ENCODE results near the gene FHOD3.
A peak's percentile ranks its signal among the peaks of the same experiment; 100 is the strongest.

Gene FHOD3

DNA sequence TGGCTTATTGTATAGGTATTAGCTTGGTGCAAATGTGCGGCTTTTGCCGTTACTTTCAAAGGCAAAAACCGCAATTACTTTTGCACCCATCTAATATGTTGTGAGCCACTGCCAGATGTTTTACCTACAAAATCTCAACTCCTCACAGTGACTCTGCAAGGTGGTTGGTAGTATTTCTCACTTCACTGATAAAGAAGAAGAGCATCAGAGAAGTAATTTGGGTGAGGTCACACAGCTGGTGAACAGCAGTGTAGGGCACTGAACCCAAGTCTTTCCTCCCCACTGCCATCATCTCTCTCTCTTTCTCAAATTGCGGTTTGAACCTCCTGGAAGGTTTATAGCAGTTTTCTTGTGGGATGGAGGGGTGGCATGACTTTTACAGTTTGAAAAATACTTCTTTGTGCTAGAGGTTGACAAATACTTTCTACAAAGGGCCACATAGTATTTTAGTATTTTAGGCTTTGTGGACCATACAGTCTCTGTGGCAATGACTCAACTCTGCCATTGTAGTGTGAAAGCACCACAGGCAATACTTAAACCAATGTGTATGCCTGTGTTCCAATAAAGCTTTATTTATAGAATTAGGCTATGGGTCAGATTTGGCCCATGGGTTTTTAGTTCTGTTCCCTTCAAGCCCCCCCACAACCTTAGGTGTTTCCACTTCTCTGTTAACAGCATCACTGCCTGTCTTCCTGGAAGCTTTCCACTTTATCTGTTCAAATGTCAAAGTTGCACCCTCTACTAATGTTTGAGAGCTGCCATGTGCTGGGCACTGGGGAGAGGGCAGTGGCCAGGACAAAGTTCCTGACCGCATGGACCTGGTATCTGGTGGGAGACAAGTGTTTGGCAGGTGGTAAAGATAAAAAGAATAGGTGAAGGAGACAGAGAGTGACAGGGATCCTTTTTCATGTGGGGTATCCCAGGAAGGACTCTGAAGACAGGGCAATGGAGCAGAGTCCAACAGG lies 30.1 kb downstream of the FHOD3 start:
- no peak for ATAC-seq
- H3K4me1 Mint-ChIP-seq = no peaks in the 10 kb centered on the region
- no peak overlapping the region for H3K27ac Mint-ChIP-seq
- no peaks in the 10 kb centered on the region for H3K9me3 Mint-ChIP-seq
- H3K27me3 Mint-ChIP-seq = peaks cover 46% of the 10 kb centered on the region
- DNase-seq = no peak
- no peak overlapping the region for H3K4me3 Mint-ChIP-seq

DNA sequence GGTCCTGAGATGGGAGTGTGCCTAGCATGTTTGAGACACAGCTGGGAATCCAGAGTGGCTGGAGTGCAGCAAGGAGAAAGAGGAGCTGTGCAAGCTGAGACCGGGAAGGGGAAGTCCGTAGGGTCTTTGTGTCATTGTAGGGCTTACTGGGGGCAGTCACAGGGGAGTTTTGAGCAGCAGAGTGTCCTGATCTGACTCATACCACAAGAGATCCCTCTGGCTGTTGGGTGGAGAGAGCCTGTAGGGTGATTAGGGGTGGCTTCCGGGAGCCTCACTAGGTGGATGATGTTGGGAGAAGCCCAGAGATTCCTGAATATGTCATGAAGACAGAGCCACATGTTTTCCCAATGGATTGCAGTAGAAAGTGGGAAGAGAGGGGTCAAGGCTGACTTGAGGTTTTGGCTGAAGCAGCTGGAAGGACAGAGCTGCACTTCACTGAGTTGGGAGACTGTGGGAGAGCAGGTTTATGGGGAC lies 30.9 kb downstream of the FHOD3 start:
- Mint-ChIP-seq H3K4me3 (no peak overlapping the region), H3K9me3 (no peaks in the 10 kb centered on the region), H3K4me1 (no peaks in the 10 kb centered on the region), H3K27me3 (peaks cover 39% of the 10 kb centered on the region), H3K27ac (no peak overlapping the region)
- DNase-seq (no peak), ATAC-seq (no peak)

DNA sequence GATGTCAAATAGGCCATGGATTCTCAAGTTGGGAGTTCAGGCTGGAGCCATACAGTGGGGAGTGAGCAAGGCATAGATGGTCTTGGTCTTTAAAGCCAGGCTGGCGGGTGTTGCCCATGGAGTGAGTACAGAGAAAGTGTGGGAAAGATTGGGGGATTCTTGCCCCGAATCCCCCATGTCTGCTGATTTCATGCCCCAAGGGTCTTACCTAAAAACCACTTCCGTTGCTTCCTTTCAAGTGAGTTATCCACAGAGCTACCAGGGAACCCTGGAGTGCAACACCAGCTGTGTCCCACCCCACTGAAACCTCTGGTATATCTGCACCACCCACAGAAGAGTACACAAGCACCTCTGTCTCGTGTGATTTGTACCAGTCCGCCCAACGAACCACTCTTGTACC lies 31.4 kb downstream of the FHOD3 start:
- Mint-ChIP-seq H3K27me3 (peaks cover 34% of the 10 kb centered on the region), H3K9me3 (no peaks in the 10 kb centered on the region), H3K4me3 (no peak overlapping the region), H3K4me1 (no peaks in the 10 kb centered on the region), H3K27ac (no peak overlapping the region)
- ATAC-seq (no peak), DNase-seq (no peak)

DNA sequence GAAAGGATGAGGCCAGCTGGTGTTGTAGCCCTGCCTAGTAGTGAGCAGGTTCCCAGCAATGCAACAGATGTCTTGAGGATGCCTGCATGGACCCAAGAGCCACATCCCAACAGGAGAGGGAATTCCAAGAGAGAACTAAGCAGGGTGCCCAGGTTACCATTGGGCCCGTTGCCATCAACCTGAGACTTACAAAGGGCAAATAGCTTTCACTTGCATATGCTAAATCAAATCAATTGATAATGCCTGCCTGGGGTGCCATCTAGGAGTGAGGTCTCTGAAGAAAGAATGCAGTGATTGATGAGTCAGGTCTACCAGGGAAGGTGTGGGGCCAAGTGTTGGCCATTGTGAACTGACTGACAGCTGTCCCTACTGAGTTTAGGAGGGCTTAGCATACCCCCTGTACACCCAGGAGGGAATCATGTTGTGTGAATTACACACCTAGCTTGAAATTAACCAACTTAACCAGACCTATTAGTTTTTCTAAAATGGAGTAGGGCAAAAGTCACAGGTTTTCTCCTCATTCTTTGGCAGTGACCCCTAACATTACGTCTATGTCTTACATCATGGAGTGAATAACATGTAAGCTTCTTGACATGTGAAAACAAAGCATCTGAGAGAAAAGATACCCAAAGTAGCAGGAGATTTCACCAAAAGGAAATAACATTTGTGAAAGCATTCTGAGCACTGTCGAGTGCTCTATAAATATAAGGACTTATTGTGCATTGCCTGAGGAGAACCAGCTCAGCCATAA lies 32.3 kb downstream of the FHOD3 start:
- H3K9me3 Mint-ChIP-seq = no peaks in the 10 kb centered on the region
- H3K27me3 Mint-ChIP-seq = peaks cover 34% of the 10 kb centered on the region
- H3K4me3 Mint-ChIP-seq = no peak overlapping the region
- no peaks in the 10 kb centered on the region for H3K4me1 Mint-ChIP-seq
- no peak overlapping the region for H3K27ac Mint-ChIP-seq
- DNase-seq = no peak
- no peak for ATAC-seq

DNA sequence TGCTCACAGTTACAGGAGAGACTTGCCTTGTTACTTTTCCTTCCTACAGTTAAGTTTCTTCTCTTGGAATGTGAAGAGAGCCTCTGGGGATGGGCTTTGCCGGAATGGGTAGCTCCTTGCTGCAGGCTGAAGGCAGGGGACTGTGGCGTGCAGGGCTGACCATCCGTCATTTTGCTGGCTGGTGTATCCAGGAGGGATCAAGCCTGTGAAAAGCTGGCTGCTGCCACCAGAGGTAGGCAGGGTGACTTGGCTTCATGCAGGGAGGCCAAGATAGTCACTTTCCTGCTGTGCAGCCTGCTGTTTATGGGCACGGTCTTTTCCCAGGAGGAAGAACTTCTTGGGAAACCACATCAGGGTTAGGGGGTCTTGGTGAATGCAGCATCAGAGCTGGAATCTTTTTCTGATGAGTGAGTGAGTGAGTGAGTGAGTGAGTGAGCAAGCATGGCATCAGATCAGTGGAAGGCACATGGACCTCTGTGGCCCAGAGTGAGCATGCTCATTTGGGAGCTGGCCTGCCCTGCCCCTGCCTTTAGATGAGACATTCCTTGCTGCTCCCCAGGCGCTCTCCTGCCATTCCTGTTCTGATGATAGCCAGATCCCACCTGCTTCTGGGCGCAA lies 33.0 kb downstream of the FHOD3 start:
- Mint-ChIP-seq H3K9me3 (no peaks in the 10 kb centered on the region), H3K27ac (no peak overlapping the region), H3K4me1 (no peaks in the 10 kb centered on the region), H3K27me3 (peaks cover 34% of the 10 kb centered on the region), H3K4me3 (no peak overlapping the region)
- ATAC-seq (no peak), DNase-seq (no peak)

DNA sequence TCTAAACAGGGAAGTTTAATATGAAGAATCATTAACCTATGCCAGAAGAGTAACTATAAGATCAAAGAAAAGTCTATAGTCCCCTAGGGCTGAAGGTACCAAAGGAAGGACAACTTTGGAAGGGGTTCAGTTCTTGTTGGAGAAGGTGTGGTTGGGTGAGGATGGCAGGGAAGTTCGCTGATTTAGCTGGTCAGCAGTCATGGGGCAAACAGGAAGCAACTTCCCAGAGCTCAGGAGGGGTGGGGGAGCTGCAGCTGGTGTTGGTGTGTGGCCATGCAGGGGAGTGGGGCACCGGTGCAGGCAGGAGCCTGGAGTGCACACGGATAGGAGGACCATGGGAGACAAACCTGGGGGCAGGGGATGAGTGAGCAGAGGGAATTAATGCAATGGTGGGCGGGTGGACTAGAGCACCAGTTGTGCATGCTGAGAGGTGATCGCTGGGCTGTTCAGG lies 34.0 kb downstream of the FHOD3 start:
- H3K27me3 Mint-ChIP-seq = peaks cover 34% of the 10 kb centered on the region
- no peak for ATAC-seq
- no peak overlapping the region for H3K4me3 Mint-ChIP-seq
- no peaks in the 10 kb centered on the region for H3K9me3 Mint-ChIP-seq
- no peak for DNase-seq
- H3K4me1 Mint-ChIP-seq = no peaks in the 10 kb centered on the region
- H3K27ac Mint-ChIP-seq = no peak overlapping the region

DNA sequence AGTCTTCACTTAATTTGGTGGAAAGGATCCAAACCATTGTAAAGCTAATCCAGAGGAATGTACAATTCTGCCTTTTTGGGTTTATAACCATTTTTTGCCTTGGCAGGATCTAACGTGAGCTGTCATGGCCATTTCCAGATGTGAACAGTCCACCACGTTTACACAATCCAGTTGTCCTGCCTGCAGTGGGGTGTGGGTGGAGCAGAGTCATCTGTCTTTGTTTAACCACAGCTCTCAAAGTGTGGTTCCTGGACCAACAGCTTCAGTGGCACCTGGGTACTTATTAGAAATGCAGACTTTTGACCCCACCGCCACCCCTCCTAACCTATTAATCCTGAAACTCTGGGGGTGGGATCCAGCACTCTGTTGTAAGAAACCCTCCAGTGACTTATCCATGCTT lies 35.9 kb downstream of the FHOD3 start:
- Mint-ChIP-seq H3K27ac (peak overlapping the region in 1 of 2 donors; percentile 4), H3K4me3 (no peak overlapping the region), H3K4me1 (no peaks in the 10 kb centered on the region), H3K27me3 (peaks cover 25% of the 10 kb centered on the region), H3K9me3 (no peaks in the 10 kb centered on the region)
- no peak for DNase-seq
- ATAC-seq = no peak

DNA sequence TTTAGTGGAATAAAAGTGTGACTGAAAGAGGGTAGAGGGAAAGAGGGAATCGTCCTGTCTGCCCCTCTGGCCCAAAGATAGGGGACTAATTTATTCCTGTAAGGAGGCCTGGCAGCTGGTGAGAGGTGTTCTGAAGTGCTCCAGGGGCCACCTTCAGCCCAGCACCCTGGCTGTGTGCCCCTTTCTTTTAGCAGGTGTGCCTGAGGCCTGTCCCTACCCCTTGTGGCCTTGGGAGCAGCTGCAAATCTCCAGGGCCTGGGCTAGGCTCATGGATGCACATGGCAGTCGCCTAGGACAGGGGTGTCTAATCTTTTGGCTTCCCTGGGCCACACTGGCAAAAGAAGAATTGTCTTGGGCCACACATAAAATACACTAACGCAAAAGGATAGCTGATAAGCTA lies 37.3 kb downstream of the FHOD3 start:
- no peak for ATAC-seq
- no peak for DNase-seq
- peaks cover 12% of the 10 kb centered on the region for H3K27me3 Mint-ChIP-seq
- H3K9me3 Mint-ChIP-seq = no peaks in the 10 kb centered on the region
- no peaks in the 10 kb centered on the region for H3K4me1 Mint-ChIP-seq
- peak overlapping the region in 1 of 2 donors; percentile 80 for H3K27ac Mint-ChIP-seq
- no peak overlapping the region for H3K4me3 Mint-ChIP-seq

DNA sequence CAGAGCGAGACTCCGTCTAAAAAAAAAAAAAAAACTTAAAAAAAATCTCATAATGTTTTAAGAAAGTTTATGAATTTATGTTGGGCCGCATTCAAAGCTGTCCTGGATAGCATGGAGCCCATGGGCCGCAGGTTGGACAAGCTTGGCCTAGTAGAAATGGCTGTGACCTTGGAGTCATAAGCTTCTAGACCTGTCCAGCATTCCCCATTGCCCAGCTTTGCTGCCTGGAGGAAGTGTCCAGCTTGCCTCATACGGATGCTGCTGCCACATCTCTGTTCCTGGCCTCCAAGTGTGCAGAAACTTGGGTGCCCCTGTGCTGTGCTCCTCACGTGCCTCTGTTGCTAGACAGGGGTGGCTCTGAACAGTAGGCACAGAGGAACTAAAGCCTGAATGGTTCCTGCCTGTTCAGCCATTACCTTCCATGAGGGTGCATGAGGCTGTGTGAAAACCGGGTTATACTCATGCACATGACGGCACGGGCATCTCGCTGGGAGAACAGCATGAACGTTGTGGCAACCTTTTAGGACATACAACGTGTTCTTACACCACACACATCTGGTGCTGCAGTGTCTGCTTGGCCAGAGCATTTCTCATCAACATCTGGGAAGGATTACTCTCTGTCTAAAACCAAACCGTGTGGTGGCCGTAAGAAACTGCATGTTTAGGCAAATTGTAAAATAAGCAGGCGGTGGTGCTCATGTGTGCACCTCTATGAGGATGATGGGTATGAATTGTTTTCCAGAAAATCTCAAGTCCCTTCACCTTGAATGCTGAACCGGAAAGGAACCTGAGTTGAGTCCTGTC lies 38.2 kb downstream of the FHOD3 start:
- Mint-ChIP-seq H3K27me3 (peaks cover 6% of the 10 kb centered on the region), H3K4me1 (no peaks in the 10 kb centered on the region), H3K27ac (no peak overlapping the region), H3K4me3 (no peak overlapping the region), H3K9me3 (no peaks in the 10 kb centered on the region)
- ATAC-seq (no peak), DNase-seq (no peak)

DNA sequence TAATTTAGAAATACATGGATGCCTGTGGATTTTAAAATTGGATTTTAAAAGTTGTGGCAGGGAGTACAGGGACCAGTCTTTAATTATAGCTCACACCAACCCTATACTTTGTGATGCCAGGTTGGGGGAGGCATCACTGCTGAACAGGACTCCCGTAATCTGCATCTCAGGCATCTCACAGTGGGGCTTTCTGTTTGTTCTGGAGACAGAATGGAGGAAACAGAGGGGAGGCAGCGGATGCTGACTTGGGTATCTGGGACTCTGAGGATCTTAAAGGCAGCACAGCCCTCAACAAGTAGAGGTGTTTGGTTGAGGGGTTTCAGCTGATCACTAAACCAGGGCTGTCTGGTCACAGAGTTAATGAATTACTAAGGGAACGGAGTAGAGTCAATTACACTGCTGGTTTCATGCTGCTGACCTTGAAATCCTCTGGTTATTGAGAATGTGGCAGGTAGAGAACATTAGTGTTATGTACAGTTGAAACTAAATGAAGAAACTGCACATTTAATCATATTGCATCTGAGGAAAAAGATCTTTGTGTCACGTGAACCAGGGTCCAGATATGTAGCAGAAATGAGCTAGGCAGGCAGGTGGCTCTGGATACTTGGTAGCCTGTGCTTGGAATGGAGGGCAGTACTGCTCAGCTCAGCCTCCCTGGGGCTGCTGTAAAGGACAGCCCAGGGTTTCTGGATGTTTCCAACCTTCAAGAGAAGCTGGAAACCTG lies 40.3 kb downstream of the FHOD3 start:
- DNase-seq = no peak
- H3K27ac Mint-ChIP-seq = no peak overlapping the region

DNA sequence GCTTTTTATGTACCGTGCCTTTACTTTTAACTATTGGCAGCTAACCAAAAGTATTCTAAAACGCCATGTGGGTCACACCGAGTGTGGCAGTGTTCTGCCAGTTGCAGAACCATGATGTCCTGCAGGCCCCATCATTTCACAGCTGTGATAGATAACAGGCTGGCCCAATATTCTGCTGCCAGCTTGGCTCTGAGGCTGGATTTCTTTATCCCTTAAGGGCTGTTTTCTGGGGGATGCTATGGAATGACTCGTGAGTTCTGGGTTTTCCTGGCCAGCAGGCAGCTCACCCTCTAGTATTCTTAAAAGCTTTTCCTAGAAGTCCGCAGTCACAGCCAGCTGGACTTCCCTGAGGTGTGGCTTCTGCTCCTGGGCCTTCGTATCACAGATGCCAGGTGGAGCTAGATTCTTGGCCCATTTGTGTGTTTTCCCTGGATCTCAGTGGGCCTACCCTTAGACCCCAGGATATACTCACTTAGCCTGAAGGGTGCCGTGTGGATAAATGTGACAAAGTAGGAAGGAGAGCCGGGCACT lies 41.0 kb downstream of the FHOD3 start:
- H3K4me3 Mint-ChIP-seq = no peak overlapping the region
- no peak overlapping the region for H3K27ac Mint-ChIP-seq
- peaks cover 0 to 4% of the 10 kb centered on the region in 2 donors for H3K9me3 Mint-ChIP-seq
- H3K4me1 Mint-ChIP-seq = no peaks in the 10 kb centered on the region
- ATAC-seq (no peak), DNase-seq (no peak)
- H3K27me3 Mint-ChIP-seq = peaks cover 18% of the 10 kb centered on the region

More for the DNA sequence above, 40.3 kb downstream of the FHOD3 start:
- peaks cover 0 to 4% of the 10 kb centered on the region in 2 donors for H3K9me3 Mint-ChIP-seq
- peaks cover 18% of the 10 kb centered on the region for H3K27me3 Mint-ChIP-seq
- H3K4me1 Mint-ChIP-seq = no peaks in the 10 kb centered on the region
- H3K4me3 Mint-ChIP-seq = no peak overlapping the region
- no peak for ATAC-seq

DNA sequence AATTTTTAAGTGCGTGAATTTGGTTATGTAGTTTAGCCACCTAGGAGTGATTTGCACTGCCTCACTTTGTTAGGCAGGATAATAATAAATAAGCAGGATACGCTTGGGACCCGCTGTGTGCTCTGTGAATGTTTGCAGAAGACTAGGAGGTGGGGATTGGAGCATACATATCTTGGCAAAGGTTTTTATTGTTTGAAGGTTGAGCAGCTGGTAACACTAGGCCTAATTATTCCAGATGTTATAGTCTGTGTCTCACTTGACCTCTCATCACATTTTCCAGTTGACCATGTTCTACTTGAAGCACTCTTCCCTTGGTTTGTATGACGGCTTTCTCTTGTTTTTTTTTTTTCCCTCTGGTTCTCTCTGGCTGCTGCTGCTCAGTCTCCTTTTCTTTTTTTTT lies 42.7 kb downstream of the FHOD3 start:
- Mint-ChIP-seq H3K4me1 (no peaks in the 10 kb centered on the region), H3K27me3 (peaks cover 18% of the 10 kb centered on the region), H3K4me3 (no peak overlapping the region), H3K9me3 (peaks cover 0 to 4% of the 10 kb centered on the region in 2 donors), H3K27ac (no peak overlapping the region)
- no peak for ATAC-seq
- no peak for DNase-seq

DNA sequence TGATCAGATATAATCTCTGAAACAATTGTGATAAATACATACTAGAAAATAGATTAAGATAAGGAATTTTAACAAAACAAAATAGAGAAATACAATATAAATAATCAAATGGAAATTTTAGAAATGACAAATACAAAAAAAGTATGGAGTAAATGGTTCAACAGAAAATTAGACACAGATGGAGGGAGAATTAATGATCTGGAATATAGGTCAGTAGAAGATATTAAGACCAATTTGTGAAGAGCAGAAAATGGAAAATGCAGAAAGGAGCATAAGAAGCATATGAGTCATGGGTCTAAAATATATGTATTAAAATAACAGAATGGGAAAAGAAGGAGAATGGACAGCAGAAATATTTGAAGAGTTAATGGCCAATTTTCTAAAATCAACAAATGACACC lies 44.4 kb downstream of the FHOD3 start:
- Mint-ChIP-seq H3K4me1 (no peaks in the 10 kb centered on the region), H3K4me3 (no peak overlapping the region), H3K9me3 (peaks cover 0 to 4% of the 10 kb centered on the region in 2 donors), H3K27ac (no peak overlapping the region), H3K27me3 (peaks cover 27% of the 10 kb centered on the region)
- no peak for ATAC-seq
- DNase-seq = no peak

DNA sequence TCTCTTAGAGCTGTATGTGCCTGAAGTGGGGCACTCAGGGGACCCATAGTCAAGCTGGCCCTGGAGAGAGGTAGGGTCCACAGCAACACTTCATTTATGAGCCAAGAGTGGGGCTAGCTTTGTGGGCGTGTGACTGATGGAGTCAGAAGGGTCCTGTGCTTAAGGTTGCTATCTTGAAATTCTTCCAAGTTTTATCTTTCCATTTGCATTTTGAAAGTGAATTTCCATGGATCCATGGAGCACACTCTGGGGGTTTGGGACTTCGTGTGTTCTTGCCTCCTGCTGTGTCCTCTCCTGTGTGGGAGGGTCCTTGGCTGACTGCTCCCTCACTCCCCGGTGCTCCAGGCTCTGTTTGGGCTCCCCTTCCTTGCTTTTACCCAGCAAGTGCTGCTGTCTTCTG lies 50.8 kb downstream of the FHOD3 start:
- DNase-seq (no peak), ATAC-seq (no peak)
- peaks cover 51% of the 10 kb centered on the region for H3K27me3 Mint-ChIP-seq
- H3K27ac Mint-ChIP-seq = peak overlapping the region in 1 of 2 donors; percentile 85
- no peaks in the 10 kb centered on the region for H3K4me1 Mint-ChIP-seq
- no peaks in the 10 kb centered on the region for H3K9me3 Mint-ChIP-seq
- H3K4me3 Mint-ChIP-seq = no peak overlapping the region

Measured in stimulated activated naive CD8-positive, alpha-beta T cell treated with anti-CD3 and anti-CD28 coated beads, Interleukin-15, amount 100 ng/mL, for 72 hours (primary cell).